GM21786 (cell line): Measurements from ENCODE around the gene AK2.
A peak's percentile ranks its signal among the peaks of the same experiment; 100 is the strongest.
"Not testable (repeated sequence)": the region's sequence is repeated elsewhere in the genome, so short reads cannot be mapped to it uniquely, and the experiment has no call there.

Experiments used
- ATAC-seq: cut with Tn5 transposase; IDR thresholded peaks from one replicate; pipeline ENCODE4 v1.9.1; 2021; ENCODE audit not compliant: unreplicated experiment

AK2 gene

DNA sequence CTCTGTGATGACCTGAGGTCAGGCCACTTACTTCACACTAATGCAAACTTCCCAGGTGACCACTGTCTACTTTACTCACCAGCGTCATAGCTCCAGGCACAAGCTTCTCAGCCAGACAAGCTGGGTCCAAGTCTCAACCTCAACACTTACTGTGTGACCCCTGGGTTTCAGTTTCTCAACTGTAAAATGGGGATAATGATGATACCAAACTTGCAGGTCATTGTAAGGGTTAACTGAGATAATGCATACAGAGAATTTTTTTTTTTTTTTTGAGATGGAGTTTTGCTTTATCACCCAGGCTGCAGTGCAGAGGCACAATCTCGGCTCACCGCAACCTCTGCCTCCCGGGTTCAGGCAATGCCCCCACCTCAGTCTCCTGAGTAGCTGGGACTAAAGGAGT, 34.7 kb downstream of the AK2 start:
- ATAC-seq, result no peak

DNA sequence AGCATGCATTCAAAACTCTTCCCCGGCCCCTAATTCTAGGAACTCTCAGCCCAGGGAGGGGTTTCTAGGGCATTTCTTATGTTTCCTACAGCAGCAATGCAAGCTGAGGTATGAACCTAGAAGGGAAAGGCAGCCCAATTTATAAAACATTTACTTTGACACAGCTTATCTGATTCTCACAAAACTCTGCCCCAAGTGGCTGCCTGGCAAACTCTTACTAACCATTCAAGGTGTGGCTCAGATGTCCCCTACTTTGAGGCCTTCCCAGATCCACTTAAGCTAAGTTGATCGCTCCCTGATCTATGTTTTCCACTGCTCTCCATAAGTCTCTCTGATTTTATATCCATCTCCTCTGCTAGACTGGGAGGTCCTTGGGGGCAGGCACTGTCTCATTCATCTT, 35.4 kb downstream of the AK2 start:
- ATAC-seq, result no peak

DNA sequence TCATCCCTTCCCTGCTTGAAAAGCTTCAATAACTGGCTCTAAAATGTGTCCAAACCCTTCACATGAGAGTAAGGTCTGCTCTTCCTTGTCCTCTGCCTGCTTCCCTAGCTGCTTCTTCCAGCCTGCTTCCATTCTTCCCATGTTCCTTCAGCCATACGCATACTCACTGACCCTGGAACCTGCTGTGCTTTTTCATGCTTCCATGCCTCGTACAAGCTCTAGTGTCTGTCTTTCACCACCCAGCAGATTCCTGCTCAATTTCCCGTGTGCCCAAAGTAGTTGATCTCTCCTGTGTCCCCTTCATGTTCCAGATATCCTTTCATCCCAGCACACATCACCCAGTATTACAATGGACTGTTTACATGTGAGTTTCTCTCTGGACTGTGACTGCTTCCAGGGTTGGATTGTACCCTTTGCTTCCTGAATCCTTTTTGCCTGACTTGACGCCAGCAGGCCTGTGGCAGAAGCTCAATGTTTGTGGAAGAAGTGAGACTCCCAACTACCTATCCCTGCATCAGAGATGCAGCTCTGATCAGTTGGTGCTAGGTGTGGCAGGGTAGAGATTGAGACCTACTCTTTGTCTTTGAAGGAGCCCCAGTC, 36.2 kb downstream of the AK2 start:
- no peak for ATAC-seq

DNA sequence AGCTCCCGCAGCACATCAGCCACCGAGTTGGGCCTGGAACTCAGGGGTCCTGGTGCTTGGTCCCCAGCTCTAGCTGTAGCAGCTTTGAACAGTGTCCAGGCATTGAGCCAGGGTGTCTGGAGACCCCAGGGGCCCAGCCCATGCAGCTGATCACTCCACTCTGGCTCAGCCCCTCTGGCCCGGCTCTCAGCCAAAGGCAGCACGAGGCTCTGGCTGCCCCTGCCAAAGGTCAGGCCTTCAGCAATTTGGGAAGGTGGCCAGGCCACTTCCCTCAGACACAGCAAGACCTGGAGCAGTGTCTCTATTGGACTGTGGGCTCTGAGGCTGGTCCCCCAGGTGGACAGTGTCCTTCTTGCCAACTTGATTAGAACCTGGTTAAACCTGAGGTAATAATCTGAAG, 37.7 kb downstream of the AK2 start:
- ATAC-seq, result no peak

DNA sequence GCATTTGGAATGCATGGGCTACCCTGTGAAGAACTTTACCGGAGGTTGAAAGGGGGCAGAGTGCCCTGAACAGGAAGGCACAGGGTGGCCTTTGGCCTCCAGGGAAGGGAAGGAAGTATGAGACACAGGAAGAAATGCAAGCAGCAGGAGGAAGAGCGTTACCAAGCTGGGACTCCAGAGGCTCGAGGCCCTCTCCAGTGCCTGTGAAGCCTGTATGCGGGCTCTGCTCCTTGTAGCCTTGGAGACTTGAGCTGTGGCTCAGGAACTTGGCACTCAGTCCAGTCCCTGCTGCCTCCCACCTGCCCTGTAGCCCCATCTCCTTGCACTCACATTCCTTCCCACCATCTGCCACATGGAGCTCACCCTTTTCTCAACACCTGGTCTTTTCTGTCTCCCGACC, 38.6 kb downstream of the AK2 start:
- ATAC-seq, result no peak

DNA sequence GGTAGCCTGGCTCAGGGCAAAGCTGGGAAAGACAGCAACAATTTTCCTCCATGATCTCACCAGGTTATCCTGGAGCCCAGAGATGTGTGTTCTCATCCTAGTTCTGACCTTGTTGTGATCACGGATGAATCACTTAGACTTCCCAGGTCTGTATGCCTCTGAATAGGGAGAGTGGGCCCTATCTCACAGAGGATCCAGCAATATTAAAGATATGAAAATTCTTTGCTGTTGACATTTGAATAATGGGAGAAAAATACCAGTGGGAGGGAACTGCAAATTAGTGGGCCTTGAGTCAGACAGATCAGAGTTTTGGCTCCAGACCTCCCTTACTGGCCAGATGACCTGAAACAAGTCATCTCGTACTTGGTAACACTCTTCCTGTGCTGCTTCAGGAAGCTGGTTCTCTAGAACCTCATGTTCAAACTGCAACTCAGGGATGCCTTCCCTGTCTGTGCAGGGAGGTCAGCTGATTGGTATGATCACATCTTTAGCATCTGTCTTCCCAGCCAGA, 39.2 kb downstream of the AK2 start:
- ATAC-seq, result no peak

DNA sequence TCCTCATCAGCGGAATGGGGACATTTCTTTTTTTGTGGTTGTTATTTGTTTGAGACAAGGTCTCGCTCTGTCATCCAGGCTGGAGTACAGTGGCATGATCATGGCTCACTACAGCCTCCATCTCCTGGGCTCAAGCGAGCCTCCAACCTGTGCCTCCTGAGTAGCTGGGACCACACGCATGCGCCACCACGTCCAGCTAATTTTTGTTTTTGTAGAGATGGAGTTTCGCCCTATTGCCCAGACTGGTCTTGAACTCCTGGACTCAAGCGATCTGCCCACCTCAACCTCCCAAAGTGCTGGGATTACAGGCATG, 43.4 kb downstream of the AK2 start:
- ATAC-seq, result not testable (repeated sequence)

DNA sequence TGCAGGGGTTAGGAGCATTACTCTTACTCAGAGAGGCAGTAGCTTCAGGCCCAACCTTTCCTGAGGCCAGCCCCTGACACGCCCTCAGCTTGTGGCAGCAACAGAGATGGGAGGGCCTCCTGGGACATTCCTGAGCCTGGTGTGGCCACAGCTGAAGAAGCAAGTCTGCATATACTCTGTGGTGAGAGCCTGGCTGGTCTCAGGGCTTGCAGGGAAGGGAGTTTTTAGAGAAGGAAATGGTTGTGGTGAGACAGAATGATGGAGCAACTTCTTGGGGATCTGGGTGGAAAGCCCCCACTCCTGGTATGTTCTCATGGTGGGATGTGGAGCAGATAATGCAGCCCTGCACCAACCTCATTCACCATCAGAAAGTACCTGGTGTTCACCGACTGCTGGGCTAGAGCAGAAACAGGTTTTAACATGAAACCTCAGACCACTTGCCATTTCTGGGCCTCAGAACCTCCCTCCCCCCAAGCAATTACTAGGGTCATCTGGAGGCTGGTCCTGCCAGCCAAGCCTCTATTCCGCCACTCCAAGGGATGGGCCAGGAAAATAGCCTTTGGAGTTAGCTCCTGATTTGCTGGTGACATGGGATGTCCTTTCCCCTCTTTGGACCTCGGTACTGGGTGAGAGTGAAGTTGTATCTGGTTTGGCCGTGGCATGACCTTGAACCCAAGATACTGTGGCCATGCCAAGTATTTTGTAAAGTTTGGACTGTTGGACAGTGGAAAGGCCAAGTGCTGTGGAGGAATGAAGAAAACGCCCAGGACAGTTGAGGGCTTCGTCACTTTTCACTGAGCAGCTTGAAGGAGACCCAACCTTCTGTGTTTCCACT, 44.0 kb downstream of the AK2 start:
- ATAC-seq, result peak; percentile 87

DNA sequence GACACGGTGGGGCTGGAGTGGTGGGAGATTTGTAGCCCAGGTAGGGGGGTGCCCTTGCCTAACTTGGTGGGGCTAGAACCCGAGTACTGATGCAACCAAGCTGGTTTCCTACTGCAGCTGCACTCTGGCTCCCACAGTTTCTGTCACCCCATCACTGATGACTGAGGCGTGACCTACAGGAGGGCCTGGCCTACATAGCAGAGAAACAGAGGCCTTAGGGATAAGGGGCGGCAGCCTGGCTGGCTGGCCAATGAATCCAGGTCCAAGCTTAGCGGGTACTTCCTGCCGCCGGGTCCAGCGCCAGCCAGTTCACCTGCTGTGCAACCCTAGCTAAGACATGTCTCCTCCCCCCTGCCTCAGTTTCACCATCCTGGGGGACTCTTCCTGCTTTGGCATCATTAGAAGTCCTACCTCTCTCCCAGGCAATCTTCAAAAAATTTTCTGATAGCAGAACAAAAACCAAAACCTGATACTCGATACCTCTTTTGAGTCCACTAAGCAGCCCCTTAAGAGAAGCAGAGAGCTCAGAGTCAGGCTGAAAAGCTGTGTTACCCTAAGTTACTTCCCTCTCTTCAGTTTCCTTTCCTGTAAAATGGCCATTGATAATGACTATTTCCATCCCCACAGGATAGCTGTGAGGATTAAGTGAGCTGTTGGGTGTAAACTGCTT, 44.7 kb downstream of the AK2 start:
- ATAC-seq, result peak; percentile 26

DNA sequence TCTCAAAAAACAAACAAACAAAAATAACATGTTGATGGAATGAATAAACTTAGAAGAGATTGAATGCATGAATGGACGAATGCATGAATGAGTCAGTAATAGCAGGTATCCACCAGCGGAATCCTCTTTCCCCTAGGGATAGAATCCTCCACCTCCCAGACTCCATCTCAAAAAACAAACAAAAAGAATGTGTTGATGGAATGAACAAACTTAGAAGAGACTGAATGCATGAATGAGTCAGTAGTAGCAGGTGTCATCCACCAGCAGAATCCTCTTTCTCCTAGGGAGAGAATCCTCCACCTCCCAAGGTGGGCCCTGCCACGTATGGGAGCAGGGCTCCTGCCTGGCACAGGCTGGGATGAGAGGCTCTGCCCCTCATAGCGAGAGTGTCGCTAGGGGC, 45.3 kb downstream of the AK2 start:
- no peak for ATAC-seq

DNA sequence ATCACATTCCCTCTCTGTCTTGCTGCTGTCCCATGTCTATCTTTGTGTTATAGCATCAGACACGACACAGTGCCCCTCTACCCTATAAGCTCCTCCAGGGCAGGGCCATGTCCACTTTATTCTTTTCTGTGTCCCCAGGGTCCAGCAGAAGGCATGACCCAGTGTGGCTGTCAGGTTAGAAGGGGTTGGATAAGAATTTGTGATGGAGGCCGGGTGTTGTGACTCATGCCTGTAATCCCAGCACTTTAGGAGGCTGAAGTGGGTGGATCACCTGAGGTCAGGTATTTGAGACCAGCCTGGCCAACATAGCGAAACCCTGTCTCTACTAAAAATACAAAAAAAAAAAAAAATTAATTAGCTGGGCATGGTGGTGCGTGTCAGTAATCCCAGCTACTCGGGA, 45.8 kb downstream of the AK2 start:
- ATAC-seq, result no peak

DNA sequence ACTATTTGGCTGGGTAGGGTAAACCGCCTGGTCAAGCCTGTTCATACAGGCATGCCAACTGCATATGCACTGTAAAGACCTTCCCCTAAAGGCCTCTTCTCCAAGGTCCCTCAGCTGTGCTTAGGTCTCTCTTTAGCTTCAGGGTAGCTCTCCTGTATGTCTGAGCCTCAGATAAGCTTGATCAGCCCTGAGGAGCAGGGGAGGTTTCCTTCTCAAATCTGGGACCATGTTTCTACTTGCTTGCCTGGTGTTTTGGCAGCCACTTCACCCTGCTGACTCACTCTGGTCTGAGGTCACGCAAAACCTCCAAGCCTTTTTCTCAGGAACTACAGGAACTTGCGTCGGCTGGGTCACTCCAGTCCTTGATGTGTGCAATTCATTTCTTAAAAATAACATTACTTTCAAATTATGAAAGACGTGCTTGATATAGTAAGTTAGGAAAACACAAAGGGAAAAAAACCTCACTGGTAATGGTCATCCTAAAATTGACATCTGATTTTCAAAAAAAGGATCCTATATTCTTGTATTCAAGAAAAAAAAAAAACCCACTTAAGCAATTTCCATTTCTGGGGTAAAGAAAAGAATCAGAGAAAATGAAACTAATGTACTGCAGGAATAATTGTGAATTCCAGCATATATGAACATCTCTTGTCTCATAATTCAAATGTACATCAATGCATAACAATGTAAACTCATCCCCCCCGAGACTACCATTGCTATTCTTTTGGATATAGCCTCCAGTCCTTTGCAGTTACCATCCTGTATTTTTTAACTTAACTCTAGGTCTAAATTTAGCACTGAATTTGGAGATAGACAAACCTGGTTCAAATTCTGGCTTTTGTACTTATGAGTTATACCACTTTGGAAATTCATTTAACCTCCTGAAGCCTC, 47.3 kb downstream of the AK2 start:
- no peak for ATAC-seq

DNA sequence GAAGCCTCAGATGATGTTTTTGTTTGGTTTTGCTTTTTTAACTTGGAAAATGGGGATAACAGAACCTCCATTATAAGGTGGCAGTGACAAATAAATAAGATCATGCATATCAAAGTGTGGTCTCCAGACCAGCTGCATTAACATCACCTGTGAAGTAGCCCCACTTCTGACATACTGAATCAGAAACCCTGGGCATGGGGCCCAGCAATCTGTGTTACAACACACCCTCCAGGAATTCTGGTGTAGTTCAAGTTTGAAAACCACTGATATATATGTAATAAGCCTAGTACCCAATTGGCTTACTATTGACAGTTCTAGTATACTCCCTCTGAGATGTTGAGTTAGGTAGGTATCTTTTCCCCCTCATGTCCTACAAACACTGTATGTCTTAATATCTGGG, 48.0 kb downstream of the AK2 start:
- ATAC-seq, result no peak

DNA sequence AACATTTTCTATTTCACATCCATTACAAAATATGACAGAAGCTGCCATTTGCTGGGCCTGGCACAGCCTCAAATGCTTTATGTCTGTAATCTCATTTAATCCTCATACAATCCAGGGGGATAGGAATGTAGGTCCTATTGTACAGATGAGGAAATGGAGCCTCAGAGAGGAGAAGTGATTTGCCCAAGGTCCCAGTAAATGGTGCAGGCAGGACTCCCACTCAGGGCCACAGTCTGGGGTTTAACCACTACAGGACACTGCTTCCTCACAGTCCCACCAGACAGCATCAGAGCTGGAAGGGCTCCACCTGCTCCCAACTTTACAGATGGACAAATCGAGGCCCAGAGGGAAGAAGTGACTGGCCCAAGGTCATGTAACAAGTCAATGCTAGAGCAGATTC, 51.5 kb downstream of the AK2 start:
- ATAC-seq, result no peak

DNA sequence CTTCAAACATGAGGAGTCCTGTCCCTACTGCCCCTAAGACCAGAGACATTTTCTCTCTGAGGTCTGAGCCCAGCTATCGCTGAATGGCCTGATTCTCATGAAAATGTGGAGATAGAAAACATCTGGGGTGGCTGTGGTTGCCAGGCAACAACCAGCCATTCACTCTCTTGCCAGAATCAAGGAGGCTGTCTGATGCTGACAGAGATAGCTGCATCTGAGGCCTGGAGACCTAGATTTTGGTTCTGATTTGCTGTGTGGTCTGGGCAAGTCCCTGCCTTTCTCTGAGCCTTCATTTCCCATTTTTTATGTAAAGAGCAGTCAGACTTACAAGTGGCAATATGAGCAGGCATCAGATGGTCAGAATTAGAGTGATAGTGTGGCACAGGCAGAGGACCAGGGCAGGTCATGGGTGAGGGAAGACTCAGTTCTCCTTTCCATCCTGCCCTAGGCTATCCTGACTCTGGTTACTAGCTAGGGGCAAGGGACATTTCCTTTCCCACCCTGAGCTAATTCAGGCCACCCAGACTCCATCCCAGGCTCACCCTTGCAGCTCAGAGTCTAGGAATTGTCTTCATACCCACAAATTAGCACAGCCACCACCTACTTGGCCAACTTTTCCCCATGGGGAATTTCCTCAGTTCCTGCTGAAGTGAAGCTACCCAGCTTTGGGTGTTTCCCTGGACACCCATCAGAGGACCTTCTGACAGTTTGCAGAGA, 52.1 kb downstream of the AK2 start:
- ATAC-seq, result no peak

DNA sequence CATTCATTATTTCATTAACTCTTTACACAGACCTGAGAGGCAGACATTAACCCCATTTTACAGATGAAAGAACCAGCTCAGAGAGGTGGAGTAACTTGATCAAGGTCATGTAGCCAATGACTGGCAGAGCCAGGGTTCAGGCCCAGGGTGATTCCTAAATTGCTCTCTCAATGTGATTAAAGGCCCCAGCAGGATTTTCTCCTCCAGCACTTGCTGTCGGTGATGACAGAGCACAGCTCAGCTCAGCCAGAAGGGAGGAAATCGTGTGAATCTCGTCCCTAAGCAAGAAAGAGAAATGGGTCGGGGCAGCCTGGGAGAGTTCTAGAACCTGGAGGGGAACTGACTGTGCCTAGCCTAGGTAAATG, 52.6 kb downstream of the AK2 start:
- no peak for ATAC-seq

DNA sequence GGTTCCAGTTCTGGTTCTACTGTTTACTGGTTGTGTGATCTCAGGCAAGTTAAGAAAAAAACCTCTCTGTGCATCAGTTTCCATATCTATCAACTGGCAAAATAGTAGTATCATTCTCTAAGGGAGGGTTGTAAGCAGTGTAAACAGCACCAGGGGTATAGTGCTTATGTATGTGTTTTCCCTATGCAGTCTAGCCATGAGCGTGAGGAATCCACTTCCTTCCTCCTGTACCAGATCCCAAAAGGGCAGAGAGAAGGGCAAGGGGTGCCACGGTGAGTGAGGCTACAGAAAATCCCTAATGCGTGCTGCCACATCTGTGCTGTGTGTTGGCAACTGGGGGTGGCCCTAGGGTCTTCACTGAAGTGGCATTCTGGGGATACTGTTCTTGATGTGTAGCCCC, 53.7 kb downstream of the AK2 start:
- ATAC-seq, result no peak

DNA sequence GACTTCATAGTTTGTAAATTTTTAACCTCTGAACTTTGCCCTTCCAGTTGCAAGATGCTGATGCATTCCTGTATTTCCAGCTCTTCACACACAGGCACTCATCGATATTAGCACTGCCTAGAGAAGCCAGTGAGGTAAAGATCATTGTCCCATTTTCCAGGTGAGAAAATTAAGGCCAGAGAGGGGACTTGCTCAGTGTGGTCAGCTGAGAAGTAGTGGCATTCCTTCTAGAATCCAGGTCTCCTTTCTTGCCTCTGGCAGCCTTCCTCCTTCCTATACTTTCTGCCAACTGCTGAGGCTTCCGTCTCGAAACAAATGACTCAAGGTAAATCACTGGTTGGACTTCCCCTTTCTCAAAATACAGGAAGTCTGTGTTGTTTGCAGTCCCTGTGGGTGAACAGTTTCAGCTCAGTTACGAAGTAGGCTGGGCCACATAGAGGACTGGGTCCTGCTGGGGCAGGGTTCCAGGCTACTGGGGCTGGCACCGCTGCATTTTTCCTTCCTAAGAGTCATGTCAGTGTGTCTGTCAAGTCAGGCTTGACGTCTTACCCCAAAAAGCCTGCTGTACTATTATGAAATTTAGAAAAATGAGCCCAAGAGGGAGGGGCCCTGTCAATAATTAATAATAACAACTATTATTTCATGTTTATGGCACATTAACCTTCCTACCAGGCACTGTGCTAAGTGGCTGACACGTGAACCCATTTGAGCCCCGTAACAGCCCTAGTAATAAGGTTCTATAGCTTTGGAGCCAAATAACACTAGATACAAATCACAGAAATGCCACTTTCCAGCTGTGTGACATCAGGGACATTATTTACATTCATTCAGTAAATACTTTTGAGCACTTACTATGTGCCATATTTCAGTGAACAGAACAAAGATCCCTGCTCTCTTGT, 55.4 kb downstream of the AK2 start:
- ATAC-seq, result peak; percentile 95

DNA sequence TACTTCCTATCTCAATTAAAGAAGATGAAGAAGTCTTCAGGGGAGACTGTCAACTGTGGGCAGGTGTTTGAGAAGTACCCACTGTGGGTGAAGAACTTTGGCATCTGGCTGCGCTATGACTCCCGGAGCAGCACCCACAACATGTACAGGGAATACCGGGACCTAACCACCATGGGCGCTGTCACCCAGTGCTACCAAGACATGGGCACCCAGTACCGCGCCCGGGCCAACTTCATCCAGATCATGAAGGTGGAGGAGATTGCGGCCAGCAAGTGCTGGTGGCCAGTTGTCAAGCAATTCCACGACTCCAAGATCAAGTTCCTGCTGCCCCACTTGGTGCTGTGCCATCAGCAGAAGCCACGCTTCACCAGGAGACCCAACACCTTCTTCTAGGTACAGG, 56.6 kb downstream of the AK2 start:
- ATAC-seq, result no peak

DNA sequence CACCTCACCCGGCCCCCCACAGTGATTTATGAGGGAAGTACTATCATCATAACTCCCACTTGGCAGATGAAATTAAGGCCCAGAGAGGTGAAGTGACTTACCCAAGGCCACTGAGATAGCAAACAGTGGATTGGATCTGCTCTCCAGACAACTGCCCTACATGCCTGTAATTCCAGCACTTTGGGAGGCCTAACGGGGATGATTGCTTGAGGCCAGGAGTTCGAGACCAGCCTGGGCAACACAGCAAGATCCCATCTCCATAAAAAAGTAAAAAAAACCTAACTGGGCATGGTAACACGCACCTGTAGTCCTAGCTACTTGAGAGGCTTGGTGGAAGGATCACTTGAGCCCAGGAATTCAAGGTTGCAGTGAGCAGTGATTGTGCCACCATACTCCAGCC, 57.8 kb downstream of the AK2 start:
- no peak for ATAC-seq
